ENCODE data around the gene PRDX2.

DNA sequence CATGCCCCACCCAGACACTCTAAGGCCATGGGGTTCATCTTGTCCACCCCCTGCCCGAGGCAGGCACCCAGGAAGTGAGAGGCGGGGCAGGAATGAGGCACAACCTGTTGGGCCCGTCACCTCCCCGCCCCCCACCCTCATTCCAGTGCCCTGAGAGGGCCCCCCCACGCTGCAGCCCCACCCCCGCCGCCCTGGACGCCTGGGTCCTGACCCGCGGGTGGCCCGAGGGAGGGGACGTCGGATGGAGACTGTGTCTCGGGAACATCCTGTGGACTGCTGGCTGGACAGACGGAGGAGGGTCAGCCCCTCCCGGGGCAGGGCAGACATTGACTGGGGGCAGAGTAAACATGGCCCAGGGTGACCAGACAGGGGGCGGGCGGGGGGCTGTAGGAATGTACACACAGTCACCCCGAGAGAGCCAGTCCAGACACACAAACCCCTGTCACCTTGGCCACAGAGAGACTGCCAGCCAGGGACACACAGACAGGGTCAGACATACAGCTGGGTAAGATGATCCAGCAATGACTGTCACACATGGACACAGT lies 17.7 kb downstream of the PRDX2 start:
- no peak for TF ChIP-seq CTCF (IDR thresholded peaks at IDR 0.05)
- no peak for TF ChIP-seq POLR2A (IDR thresholded peaks at IDR 0.05)

Data from esophagus squamous epithelium (tissue), 4 donors.